ENCODE results near the gene PDZD4. TPM values are rescaled to one million over a fixed set of nuclear protein-coding genes. Genes with fewer than 3 reads are reported as not detected.

The PDZD4 gene
- total RNA-seq, 1 experiment from 2014 or later = 120 TPM

DNA sequence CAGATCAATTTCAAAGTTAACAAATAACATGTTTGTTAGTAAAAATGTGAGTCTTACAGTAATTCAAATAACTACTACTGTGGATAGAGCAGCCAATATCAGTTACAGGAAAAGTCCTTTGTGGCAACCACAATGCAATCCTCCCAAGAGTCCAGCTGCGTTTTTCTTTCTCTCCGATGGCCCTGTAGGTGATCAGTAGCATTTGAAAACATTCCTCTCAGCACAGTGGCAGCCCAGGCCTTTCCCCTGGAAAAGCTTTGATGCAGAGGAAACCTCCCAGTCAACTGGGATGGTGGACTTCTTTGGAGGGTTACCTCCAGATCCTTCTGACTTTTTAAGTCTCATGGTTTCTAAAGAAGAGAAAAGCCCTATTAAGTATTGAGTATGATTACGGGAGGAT is 18.0 kb upstream of the PDZD4 start (continued):
- TF ChIP-seq, protein P1, sequence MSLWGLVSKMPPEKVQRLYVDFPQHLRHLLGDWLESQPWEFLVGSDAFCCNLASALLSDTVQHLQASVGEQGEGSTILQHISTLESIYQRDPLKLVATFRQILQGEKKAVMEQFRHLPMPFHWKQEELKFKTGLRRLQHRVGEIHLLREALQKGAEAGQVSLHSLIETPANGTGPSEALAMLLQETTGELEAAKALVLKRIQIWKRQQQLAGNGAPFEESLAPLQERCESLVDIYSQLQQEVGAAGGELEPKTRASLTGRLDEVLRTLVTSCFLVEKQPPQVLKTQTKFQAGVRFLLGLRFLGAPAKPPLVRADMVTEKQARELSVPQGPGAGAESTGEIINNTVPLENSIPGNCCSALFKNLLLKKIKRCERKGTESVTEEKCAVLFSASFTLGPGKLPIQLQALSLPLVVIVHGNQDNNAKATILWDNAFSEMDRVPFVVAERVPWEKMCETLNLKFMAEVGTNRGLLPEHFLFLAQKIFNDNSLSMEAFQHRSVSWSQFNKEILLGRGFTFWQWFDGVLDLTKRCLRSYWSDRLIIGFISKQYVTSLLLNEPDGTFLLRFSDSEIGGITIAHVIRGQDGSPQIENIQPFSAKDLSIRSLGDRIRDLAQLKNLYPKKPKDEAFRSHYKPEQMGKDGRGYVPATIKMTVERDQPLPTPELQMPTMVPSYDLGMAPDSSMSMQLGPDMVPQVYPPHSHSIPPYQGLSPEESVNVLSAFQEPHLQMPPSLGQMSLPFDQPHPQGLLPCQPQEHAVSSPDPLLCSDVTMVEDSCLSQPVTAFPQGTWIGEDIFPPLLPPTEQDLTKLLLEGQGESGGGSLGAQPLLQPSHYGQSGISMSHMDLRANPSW (CRISPR knock-in tag; conservative IDR thresholded peaks at IDR 0.05; ENCODE audit: low read depth) = no peak
- no peak for TF ChIP-seq MYBL2 (CRISPR knock-in tag; IDR thresholded peaks at IDR 0.05)
- TF ChIP-seq, protein P2, sequence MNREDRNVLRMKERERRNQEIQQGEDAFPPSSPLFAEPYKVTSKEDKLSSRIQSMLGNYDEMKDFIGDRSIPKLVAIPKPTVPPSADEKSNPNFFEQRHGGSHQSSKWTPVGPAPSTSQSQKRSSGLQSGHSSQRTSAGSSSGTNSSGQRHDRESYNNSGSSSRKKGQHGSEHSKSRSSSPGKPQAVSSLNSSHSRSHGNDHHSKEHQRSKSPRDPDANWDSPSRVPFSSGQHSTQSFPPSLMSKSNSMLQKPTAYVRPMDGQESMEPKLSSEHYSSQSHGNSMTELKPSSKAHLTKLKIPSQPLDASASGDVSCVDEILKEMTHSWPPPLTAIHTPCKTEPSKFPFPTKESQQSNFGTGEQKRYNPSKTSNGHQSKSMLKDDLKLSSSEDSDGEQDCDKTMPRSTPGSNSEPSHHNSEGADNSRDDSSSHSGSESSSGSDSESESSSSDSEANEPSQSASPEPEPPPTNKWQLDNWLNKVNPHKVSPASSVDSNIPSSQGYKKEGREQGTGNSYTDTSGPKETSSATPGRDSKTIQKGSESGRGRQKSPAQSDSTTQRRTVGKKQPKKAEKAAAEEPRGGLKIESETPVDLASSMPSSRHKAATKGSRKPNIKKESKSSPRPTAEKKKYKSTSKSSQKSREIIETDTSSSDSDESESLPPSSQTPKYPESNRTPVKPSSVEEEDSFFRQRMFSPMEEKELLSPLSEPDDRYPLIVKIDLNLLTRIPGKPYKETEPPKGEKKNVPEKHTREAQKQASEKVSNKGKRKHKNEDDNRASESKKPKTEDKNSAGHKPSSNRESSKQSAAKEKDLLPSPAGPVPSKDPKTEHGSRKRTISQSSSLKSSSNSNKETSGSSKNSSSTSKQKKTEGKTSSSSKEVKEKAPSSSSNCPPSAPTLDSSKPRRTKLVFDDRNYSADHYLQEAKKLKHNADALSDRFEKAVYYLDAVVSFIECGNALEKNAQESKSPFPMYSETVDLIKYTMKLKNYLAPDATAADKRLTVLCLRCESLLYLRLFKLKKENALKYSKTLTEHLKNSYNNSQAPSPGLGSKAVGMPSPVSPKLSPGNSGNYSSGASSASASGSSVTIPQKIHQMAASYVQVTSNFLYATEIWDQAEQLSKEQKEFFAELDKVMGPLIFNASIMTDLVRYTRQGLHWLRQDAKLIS (CRISPR knock-in tag; IDR thresholded peaks at IDR 0.05; ENCODE audit: borderline replicate concordance) = no peak
- TF ChIP-seq, protein P3, sequence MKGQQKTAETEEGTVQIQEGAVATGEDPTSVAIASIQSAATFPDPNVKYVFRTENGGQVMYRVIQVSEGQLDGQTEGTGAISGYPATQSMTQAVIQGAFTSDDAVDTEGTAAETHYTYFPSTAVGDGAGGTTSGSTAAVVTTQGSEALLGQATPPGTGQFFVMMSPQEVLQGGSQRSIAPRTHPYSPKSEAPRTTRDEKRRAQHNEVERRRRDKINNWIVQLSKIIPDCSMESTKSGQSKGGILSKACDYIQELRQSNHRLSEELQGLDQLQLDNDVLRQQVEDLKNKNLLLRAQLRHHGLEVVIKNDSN (CRISPR knock-in tag; IDR thresholded peaks at IDR 0.05) = no peak
- TF ChIP-seq NFE2L1 (CRISPR knock-in tag; IDR thresholded peaks at IDR 0.05) = no peak
- TF ChIP-seq FOXK1 (CRISPR knock-in tag; IDR thresholded peaks at IDR 0.05) = 0 out of 2 replicates have a peak, but pooled peaks have one; percentile 18
- no peak for TF ChIP-seq TCF7 (CRISPR knock-in tag; IDR thresholded peaks at IDR 0.05; ENCODE audit: low read depth)
- TF ChIP-seq TEAD1 (CRISPR knock-in tag; IDR thresholded peaks at IDR 0.05) = no peak
- TF ChIP-seq, protein P4, sequence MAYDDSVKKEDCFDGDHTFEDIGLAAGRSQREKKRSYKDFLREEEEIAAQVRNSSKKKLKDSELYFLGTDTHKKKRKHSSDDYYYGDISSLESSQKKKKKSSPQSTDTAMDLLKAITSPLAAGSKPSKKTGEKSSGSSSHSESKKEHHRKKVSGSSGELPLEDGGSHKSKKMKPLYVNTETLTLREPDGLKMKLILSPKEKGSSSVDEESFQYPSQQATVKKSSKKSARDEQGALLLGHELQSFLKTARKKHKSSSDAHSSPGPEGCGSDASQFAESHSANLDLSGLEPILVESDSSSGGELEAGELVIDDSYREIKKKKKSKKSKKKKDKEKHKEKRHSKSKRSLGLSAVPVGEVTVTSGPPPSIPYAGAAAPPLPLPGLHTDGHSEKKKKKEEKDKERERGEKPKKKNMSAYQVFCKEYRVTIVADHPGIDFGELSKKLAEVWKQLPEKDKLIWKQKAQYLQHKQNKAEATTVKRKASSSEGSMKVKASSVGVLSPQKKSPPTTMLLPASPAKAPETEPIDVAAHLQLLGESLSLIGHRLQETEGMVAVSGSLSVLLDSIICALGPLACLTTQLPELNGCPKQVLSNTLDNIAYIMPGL (CRISPR knock-in tag; IDR thresholded peaks at IDR 0.05) = no peak
- TF ChIP-seq SOX15 (CRISPR knock-in tag; IDR thresholded peaks at IDR 0.05) = no peak
- TF ChIP-seq, protein P5, sequence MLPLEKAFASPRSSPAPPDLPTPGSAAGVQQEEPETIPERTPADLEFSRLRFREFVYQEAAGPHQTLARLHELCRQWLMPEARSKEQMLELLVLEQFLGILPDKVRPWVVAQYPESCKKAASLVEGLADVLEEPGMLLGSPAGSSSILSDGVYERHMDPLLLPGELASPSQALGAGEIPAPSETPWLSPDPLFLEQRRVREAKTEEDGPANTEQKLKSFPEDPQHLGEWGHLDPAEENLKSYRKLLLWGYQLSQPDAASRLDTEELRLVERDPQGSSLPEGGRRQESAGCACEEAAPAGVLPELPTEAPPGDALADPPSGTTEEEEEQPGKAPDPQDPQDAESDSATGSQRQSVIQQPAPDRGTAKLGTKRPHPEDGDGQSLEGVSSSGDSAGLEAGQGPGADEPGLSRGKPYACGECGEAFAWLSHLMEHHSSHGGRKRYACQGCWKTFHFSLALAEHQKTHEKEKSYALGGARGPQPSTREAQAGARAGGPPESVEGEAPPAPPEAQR (CRISPR knock-in tag; IDR thresholded peaks at IDR 0.05) = no peak
- TF ChIP-seq, protein P6, sequence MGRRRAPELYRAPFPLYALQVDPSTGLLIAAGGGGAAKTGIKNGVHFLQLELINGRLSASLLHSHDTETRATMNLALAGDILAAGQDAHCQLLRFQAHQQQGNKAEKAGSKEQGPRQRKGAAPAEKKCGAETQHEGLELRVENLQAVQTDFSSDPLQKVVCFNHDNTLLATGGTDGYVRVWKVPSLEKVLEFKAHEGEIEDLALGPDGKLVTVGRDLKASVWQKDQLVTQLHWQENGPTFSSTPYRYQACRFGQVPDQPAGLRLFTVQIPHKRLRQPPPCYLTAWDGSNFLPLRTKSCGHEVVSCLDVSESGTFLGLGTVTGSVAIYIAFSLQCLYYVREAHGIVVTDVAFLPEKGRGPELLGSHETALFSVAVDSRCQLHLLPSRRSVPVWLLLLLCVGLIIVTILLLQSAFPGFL (CRISPR knock-in tag; IDR thresholded peaks at IDR 0.05; ENCODE audit: borderline replicate concordance) = no peak
- TF ChIP-seq NFATC4 (CRISPR knock-in tag; IDR thresholded peaks at IDR 0.05) = no peak

DNA sequence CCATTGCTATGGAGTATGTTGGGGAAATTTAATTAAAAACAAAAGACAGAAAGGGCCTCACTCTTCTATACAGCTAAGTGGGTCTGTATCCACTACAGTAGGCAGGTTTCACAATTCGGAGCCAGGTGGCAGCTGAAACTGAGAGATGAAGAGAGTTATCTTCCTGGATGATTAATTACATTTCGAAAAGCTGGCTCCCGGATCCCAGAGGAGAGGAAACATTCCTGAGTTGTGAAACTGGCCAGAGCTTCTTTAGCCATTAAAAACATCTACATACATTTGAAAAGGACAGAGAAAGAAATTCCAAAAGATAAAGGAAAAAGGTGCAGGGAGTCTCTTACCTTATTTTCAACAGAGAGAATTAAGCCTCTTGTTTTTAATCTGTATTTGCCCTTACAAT is 15.5 kb upstream of the PDZD4 start:
- CTCF ChIA-PET = interaction anchor here (1.7 kb wide), 1 partner anchor 101 kb away, joined by 4 read pairs; no protein-coding TSS in a partner anchor
- no peaks in the 10 kb centered on the region for H3K9me3 Mint-ChIP-seq
- no peak for TF ChIP-seq ETV6 (CRISPR knock-in tag; IDR thresholded peaks at IDR 0.05)
- TF ChIP-seq, protein P7, sequence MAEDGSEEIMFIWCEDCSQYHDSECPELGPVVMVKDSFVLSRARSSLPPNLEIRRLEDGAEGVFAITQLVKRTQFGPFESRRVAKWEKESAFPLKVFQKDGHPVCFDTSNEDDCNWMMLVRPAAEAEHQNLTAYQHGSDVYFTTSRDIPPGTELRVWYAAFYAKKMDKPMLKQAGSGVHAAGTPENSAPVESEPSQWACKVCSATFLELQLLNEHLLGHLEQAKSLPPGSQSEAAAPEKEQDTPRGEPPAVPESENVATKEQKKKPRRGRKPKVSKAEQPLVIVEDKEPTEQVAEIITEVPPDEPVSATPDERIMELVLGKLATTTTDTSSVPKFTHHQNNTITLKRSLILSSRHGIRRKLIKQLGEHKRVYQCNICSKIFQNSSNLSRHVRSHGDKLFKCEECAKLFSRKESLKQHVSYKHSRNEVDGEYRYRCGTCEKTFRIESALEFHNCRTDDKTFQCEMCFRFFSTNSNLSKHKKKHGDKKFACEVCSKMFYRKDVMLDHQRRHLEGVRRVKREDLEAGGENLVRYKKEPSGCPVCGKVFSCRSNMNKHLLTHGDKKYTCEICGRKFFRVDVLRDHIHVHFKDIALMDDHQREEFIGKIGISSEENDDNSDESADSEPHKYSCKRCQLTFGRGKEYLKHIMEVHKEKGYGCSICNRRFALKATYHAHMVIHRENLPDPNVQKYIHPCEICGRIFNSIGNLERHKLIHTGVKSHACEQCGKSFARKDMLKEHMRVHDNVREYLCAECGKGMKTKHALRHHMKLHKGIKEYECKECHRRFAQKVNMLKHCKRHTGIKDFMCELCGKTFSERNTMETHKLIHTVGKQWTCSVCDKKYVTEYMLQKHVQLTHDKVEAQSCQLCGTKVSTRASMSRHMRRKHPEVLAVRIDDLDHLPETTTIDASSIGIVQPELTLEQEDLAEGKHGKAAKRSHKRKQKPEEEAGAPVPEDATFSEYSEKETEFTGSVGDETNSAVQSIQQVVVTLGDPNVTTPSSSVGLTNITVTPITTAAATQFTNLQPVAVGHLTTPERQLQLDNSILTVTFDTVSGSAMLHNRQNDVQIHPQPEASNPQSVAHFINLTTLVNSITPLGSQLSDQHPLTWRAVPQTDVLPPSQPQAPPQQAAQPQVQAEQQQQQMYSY (CRISPR knock-in tag; IDR thresholded peaks at IDR 0.05) = peak; percentile 25; the same call in 1 of the 2 replicates
- H3K4me3 Mint-ChIP-seq = peak overlapping the region; percentile 55
- DNase-seq (ENCODE audit: low spot score) (no peak), ATAC-seq (no peak)
- peaks cover 19% of the 10 kb centered on the region for H3K27me3 Mint-ChIP-seq (ENCODE audit: low read depth)
- no peaks in the 10 kb centered on the region for H3K36me3 Mint-ChIP-seq
- POLR2A ChIA-PET = interaction anchor here (0.6 kb wide), 1 partner anchor 27 kb away, joined by 6 read pairs; no protein-coding TSS in a partner anchor
- peak overlapping the region; percentile 98 for H3K27ac Mint-ChIP-seq
- H3K4me1 Mint-ChIP-seq = peaks cover 61% of the 10 kb centered on the region

Data from WTC11 (cell line).